Esophagus muscularis mucosa (tissue), 3 donors: ENCODE results near the gene SLC38A8.

Experiments used
- POLR2AphosphoS5 ChIP-seq, 2 donors: sonication (generic); formaldehyde crosslinking; IDR thresholded peaks; one replicate each; pipeline ENCODE4 v1.6.1; 2017; ENCODE audit warnings: antibody characterized with exemption in 2 of 2
- TF ChIP-seq, protein P1 (sequence below), 3 experiments: fragments of 200-600 bp in 2 of 3; fragments of 450-650 bp in 1 of 3; sonication (generic) in 2 of 3; IDR thresholded peaks; one replicate each; pipeline ENCODE4 v1.5.1; 2017 to 2019; ENCODE audit warnings: antibody characterized with exemption in 3 of 3, mild to moderate bottlenecking in 2 of 3, moderate library complexity in 1 of 3

DNA sequence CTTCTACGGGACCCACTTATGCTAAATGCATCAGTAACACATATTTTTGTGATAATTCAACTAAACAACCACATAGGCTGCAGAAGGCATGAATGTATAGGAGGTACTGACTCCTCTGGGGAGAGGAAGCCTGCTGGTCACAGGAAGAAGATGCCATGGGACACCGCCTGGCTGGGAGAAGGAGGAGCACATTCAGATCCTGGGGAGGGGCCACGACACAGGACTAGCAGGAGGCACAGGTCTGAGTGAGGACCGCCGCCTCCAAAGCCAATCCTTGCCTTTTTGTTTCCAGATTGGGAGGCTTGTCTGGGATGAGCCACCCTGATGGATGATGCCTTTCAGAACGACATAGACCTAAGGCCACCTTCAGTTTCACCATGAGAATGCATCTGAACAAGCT is 39.5 kb upstream of the SLC38A8 start:
- TF ChIP-seq, protein P1, sequence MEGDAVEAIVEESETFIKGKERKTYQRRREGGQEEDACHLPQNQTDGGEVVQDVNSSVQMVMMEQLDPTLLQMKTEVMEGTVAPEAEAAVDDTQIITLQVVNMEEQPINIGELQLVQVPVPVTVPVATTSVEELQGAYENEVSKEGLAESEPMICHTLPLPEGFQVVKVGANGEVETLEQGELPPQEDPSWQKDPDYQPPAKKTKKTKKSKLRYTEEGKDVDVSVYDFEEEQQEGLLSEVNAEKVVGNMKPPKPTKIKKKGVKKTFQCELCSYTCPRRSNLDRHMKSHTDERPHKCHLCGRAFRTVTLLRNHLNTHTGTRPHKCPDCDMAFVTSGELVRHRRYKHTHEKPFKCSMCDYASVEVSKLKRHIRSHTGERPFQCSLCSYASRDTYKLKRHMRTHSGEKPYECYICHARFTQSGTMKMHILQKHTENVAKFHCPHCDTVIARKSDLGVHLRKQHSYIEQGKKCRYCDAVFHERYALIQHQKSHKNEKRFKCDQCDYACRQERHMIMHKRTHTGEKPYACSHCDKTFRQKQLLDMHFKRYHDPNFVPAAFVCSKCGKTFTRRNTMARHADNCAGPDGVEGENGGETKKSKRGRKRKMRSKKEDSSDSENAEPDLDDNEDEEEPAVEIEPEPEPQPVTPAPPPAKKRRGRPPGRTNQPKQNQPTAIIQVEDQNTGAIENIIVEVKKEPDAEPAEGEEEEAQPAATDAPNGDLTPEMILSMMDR (IDR thresholded peaks at IDR 0.05), result no peak
- TF ChIP-seq POLR2AphosphoS5 (IDR thresholded peaks at IDR 0.05), result no peak
